Measurements from ENCODE around the gene AKAIN1. TPM values are rescaled to one million over a fixed set of nuclear protein-coding genes. Genes with fewer than 3 reads are reported as not detected.
A peak's percentile ranks its signal among the peaks of the same experiment; 100 is the strongest.

Gene AKAIN1
- total RNA-seq: not detected
- long read RNA-seq, donor 1: 0 reads
- long read RNA-seq, donor 2: 0 reads

GRCh38 chr18:5197032-5197434 lies at the start of gene AKAIN1:
Gene AKAIN1, minus strand, starts transcription at chr18:5197257. Its CDS starts 204 bp downstream, at chr18:5197053.
- H3K9me3 ChIP-seq: no peaks in the 10 kb centered on the region
- TF ChIP-seq CTCF (IDR thresholded peaks at IDR 0.05): no peak
- DNase-seq (peak in 2 of 3 donors; percentile 17 to 32), ATAC-seq (peak; percentile 74)
- H3K36me3 ChIP-seq (ENCODE audit: low read depth): no peaks in the 10 kb centered on the region
- intact Hi-C loops (cut with DNase I, micrococcal nuclease): no loop called here
- H3K4me3 ChIP-seq: no peak within 1 kb of the TSS
- H3K4me1 ChIP-seq (ENCODE audit: low read depth): no peaks in the 10 kb centered on the region

- Histone ChIP-seq H3K4me3 (no peak overlapping the region), H3K36me3 (ENCODE audit: low read depth) (no peaks in the 10 kb centered on the region), H3K4me1 (ENCODE audit: low read depth) (peaks cover 8% of the 10 kb centered on the region), H3K9me3 (no peaks in the 10 kb centered on the region)
- ATAC-seq (no peak), DNase-seq (no peak)
- intact Hi-C loops (cut with DNase I, micrococcal nuclease): no loop called here
- no peak for TF ChIP-seq CTCF (IDR thresholded peaks at IDR 0.05)
These were observed 47.9 kb upstream of the AKAIN1 start for GRCh38 chr18:5244941-5245340.

- ATAC-seq: no peak
- no peaks in the 10 kb centered on the region for H3K36me3 ChIP-seq (ENCODE audit: low read depth)
- intact Hi-C loops (cut with DNase I, micrococcal nuclease): loop anchor here (5.0 kb wide), 3 partner anchors 53 to 393 kb away; partner anchors contain the start of gene ZBTB14 (in 1 of the 2)
- DNase-seq: no peak
- H3K4me1 ChIP-seq (ENCODE audit: low read depth): peaks cover 24% of the 10 kb centered on the region
- no peak overlapping the region for H3K4me3 ChIP-seq
- no peaks in the 10 kb centered on the region for H3K9me3 ChIP-seq
- no peak for TF ChIP-seq CTCF (IDR thresholded peaks at IDR 0.05)
These were observed 42.4 kb upstream of the AKAIN1 start for GRCh38 chr18:5239447-5239846.

GRCh38 chr18:5238371-5238976 lies 41.4 kb upstream of the AKAIN1 start:
- Histone ChIP-seq H3K4me3 (peak overlapping the region; percentile 58), H3K36me3 (ENCODE audit: low read depth) (no peaks in the 10 kb centered on the region), H3K4me1 (ENCODE audit: low read depth) (peaks cover 24% of the 10 kb centered on the region), H3K9me3 (no peaks in the 10 kb centered on the region)
- peak; percentile 83 for ATAC-seq
- no peak for TF ChIP-seq CTCF (IDR thresholded peaks at IDR 0.05)
- intact Hi-C loops (cut with DNase I, micrococcal nuclease): loop anchor here (5.0 kb wide), 3 partner anchors 54 to 394 kb away; partner anchors contain the start of gene ZBTB14 (in 1 of the 2)
- peak; percentile 79 to 84 (median 82) for DNase-seq

- DNase-seq: peak; percentile 90 to 93 (median 91)
- Histone ChIP-seq H3K9me3 (no peaks in the 10 kb centered on the region), H3K36me3 (ENCODE audit: low read depth) (no peaks in the 10 kb centered on the region), H3K4me3 (peak overlapping the region; percentile 58), H3K4me1 (ENCODE audit: low read depth) (peaks cover 24% of the 10 kb centered on the region)
- no peak for TF ChIP-seq CTCF (IDR thresholded peaks at IDR 0.05)
- intact Hi-C loops (cut with DNase I, micrococcal nuclease): loop anchor here (5.0 kb wide), 3 partner anchors 54 to 394 kb away; partner anchors contain the start of gene ZBTB14 (in 1 of the 2)
- ATAC-seq: peak; percentile 98
These were observed 40.8 kb upstream of the AKAIN1 start for GRCh38 chr18:5237723-5238370.
